NCI-H2196 (cell line): ENCODE results near the gene LAMA5.
"Not testable (repeated sequence)": the region's sequence is repeated elsewhere in the genome, so short reads cannot be mapped to it uniquely, and the experiment has no call there.

ENCODE experiments used
- DNase-seq: peaks from one replicate; lab custom pipeline; 2025; ENCODE audit not compliant: unreplicated experiment; lab: John Stamatoyannopoulos, UW

LAMA5 gene

GRCh38 chr20:62390317-62391164, 23.4 kb upstream of the LAMA5 start:
- DNase-seq, result no peak

- no peak for DNase-seq
Measured at GRCh38 chr20:62389601-62390087, 22.5 kb upstream of the LAMA5 start.

GRCh38 chr20:62388839-62389600, 21.9 kb upstream of the LAMA5 start:
- no peak for DNase-seq

- DNase-seq, result no peak
Measured at GRCh38 chr20:62387933-62388635, 21.0 kb upstream of the LAMA5 start.

- no peak for DNase-seq
Measured at GRCh38 chr20:62387219-62387913, 20.3 kb upstream of the LAMA5 start.

- DNase-seq, result peak; percentile 92
Measured at GRCh38 chr20:62386383-62387218, 19.5 kb upstream of the LAMA5 start, which contains the start of gene RPS21. TSS of gene RPS21 (plus strand) at chr20:62387103. CDS start at chr20:62387339, 236 bp downstream.

- DNase-seq, result peak; percentile 86
Measured at GRCh38 chr20:62382306-62383198, 15.4 kb upstream of the LAMA5 start.

GRCh38 chr20:62381842-62382241, 14.7 kb upstream of the LAMA5 start:
- no peak for DNase-seq

- DNase-seq, result peak; percentile 21
Measured at GRCh38 chr20:62381202-62381797, 14.2 kb upstream of the LAMA5 start.

- DNase-seq, result no peak
Measured at GRCh38 chr20:62378215-62378614, 11.1 kb upstream of the LAMA5 start.

- peak; percentile 47 for DNase-seq
Measured at GRCh38 chr20:62377615-62378178, 10.6 kb upstream of the LAMA5 start.

GRCh38 chr20:62377064-62377461, 10.0 kb upstream of the LAMA5 start:
- DNase-seq, result no peak

- no peak for DNase-seq
Measured at GRCh38 chr20:62376112-62377063, 9.3 kb upstream of the LAMA5 start.

- DNase-seq, result peak; percentile 46
Measured at GRCh38 chr20:62374331-62375152, 7.4 kb upstream of the LAMA5 start.

GRCh38 chr20:62373631-62374179, 6.6 kb upstream of the LAMA5 start:
- not testable (repeated sequence) for DNase-seq
